Gastrocnemius medialis (tissue), 4 donors: ENCODE measurements around the gene ANKMY1.

Source experiments
- POLR2A ChIP-seq, 2 donors: fragments of 450-650 bp; IDR thresholded peaks; one replicate each; pipeline ENCODE4 v1.6.1; 2017; ENCODE audit warnings: antibody characterized with exemption in 2 of 2, mild to moderate bottlenecking in 2 of 2, moderate library complexity in 2 of 2
- TF ChIP-seq, protein P1 (sequence below), 5 experiments: fragments of 450-650 bp in 3 of 5; fragments of 200-600 bp in 2 of 5; sonication (generic) in 2 of 5; IDR thresholded peaks in 4 of 5; conservative IDR thresholded peaks in 1 of 5; 1 replicate in 4 of 5; 2 replicates in 1 of 5; pipeline ENCODE4 v1.5.1; 2016 to 2019; ENCODE audit warnings: antibody characterized with exemption in 5 of 5, mild to moderate bottlenecking in 3 of 5, moderate library complexity in 3 of 5

DNA sequence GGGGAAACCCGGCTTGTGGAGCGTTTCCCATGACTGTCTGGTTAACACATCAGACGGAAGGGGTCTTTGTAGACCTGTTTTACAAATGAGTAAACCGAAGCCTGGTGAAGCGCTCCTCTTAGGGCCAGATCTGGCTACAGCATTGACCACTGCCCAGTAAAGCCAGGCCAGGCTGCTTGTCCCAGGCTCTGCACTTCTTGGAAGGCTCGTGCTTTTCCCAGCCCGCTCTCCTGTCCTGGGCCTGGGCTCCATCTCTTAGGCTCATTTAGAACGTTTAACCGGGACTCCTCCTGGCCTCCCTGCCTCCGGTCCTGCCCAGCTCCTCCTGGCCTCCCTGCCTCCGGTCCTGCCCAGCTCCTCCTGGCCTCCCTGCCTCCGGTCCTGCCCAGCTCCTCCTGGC, 117.5 kb downstream of the ANKMY1 start:
- TF ChIP-seq, protein P1, sequence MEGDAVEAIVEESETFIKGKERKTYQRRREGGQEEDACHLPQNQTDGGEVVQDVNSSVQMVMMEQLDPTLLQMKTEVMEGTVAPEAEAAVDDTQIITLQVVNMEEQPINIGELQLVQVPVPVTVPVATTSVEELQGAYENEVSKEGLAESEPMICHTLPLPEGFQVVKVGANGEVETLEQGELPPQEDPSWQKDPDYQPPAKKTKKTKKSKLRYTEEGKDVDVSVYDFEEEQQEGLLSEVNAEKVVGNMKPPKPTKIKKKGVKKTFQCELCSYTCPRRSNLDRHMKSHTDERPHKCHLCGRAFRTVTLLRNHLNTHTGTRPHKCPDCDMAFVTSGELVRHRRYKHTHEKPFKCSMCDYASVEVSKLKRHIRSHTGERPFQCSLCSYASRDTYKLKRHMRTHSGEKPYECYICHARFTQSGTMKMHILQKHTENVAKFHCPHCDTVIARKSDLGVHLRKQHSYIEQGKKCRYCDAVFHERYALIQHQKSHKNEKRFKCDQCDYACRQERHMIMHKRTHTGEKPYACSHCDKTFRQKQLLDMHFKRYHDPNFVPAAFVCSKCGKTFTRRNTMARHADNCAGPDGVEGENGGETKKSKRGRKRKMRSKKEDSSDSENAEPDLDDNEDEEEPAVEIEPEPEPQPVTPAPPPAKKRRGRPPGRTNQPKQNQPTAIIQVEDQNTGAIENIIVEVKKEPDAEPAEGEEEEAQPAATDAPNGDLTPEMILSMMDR (IDR thresholded peaks at IDR 0.05 in 4 of 5, conservative IDR thresholded peaks at IDR 0.05 in 1 of 5): no peak
- no peak for TF ChIP-seq POLR2A (IDR thresholded peaks at IDR 0.05)
